ENCODE measurements around the gene PRKCB.

DNA sequence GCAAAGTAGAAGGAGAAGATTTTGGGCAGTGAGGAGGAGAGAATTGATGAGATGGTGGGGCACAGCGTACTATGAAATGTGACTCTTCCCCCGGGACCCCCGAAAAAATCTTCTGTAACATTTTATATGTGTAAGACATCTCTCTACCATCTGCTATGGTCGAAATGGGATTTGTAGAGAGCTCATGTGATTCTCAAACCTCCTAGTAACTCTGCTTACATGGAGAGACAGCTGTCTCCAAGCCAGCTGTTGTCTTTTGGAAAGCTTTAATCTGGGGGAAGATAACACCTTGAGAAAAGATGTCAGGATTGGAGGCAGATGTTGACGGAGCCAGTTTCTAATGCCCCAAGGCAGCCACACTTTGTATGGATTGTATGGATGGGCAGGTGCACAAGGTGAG is 94.1 kb downstream of the PRKCB start:
- TF ChIP-seq, protein P1, sequence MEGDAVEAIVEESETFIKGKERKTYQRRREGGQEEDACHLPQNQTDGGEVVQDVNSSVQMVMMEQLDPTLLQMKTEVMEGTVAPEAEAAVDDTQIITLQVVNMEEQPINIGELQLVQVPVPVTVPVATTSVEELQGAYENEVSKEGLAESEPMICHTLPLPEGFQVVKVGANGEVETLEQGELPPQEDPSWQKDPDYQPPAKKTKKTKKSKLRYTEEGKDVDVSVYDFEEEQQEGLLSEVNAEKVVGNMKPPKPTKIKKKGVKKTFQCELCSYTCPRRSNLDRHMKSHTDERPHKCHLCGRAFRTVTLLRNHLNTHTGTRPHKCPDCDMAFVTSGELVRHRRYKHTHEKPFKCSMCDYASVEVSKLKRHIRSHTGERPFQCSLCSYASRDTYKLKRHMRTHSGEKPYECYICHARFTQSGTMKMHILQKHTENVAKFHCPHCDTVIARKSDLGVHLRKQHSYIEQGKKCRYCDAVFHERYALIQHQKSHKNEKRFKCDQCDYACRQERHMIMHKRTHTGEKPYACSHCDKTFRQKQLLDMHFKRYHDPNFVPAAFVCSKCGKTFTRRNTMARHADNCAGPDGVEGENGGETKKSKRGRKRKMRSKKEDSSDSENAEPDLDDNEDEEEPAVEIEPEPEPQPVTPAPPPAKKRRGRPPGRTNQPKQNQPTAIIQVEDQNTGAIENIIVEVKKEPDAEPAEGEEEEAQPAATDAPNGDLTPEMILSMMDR (IDR thresholded peaks at IDR 0.05) = no peak
- no peak for TF ChIP-seq POLR2A (IDR thresholded peaks at IDR 0.05)
